B cell (primary cell): Measurements from ENCODE around the gene HIPK2. TPM values are rescaled to one million over a fixed set of nuclear protein-coding genes. Genes with fewer than 3 reads are reported as not detected.

Source experiments
- ATAC-seq: fragments of 200-7000 bp; cut with Tn5 transposase; one replicate; pipeline ENCODE4 v1.10.0; 2021; ENCODE audit warnings: low read depth, mild to moderate bottlenecking, moderate number of reproducible peaks, moderate library complexity
- CTCF ChIA-PET: fragments of 350-600 bp; sonication (Branson Sonifier 250); formaldehyde crosslinking; loops from one replicate; lab custom pipeline; 2021; ENCODE audit warnings: antibody characterized with exemption, inconsistent platforms; lab: Charles Lee
- POLR2A ChIA-PET: fragments of 350-600 bp; sonication (Branson Sonifier 250); formaldehyde crosslinking; loops from one replicate; lab custom pipeline; 2021; ENCODE audit warnings: antibody characterized with exemption; lab: Charles Lee
- DNase-seq: peaks from one replicate; pipeline ENCODE4 v3.0.0; 2013
- H2AFZ ChIP-seq: 2 replicates; pipeline ENCODE4 v1.6.1; 2012; ENCODE audit warnings: mild to moderate bottlenecking, low read depth, low read length; ENCODE audit not compliant: insufficient read depth, poor library complexity, severe bottlenecking
- H3K27ac ChIP-seq, 2 donors: 1 replicate in 1 of 2; 2 replicates in 1 of 2; pipeline ENCODE4 v1.5.1; 2012 to 2013; ENCODE audit warnings: low read length in 2 of 2, mild to moderate bottlenecking in 2 of 2, moderate library complexity in 1 of 2
- H3K27me3 ChIP-seq, 4 experiments: fragments of 200-600 bp in 1 of 4; sonication (generic) in 1 of 4; replicated peaks in 1 of 4; 1 replicate in 2 of 4; 2 replicates in 2 of 4; pipeline versions ENCODE4 v1.6.1 to v1.7.0; 2013 to 2016; ENCODE audit warnings: low read length in 3 of 4, mild to moderate bottlenecking in 2 of 4, mixed read lengths in 1 of 4, moderate library complexity in 1 of 4; ENCODE audit not compliant: insufficient read depth in 4 of 4, control insufficient read depth in 3 of 4; ENCODE audit errors: control extremely low read depth in 1 of 4
- H3K36me3 ChIP-seq, 2 experiments: replicated peaks in 1 of 2; 1 replicate in 1 of 2; 2 replicates in 1 of 2; pipeline versions ENCODE4 v1.6.1 to v1.7.1; 2013; ENCODE audit warnings: low read length in 1 of 2; ENCODE audit not compliant: insufficient read depth in 2 of 2, control insufficient read depth in 1 of 2; ENCODE audit errors: control extremely low read depth in 1 of 2, extremely low read depth in 1 of 2
- H3K4me1 ChIP-seq, 2 donors: fragments of 200-600 bp in 1 of 2; sonication (generic) in 1 of 2; 1 replicate in 1 of 2; 2 replicates in 1 of 2; pipeline versions ENCODE4 v1.5.1 to v1.6.1; 2013 to 2017; ENCODE audit warnings: low read length in 2 of 2; ENCODE audit not compliant: control insufficient read depth in 2 of 2, insufficient read depth in 2 of 2
- H3K4me2 ChIP-seq: replicated peaks from 2 replicates; pipeline ENCODE3; 2012; ENCODE audit warnings: mild to moderate bottlenecking, low read depth, low read length; ENCODE audit not compliant: poor library complexity, severe bottlenecking
- H3K4me3 ChIP-seq, 5 experiments: fragments of 200-600 bp in 1 of 5; sonication (generic) in 1 of 5; 1 replicate in 3 of 5; 2 replicates in 2 of 5; pipeline versions ENCODE4 v1.5.1 to v1.7.0; 2011 to 2016; ENCODE audit warnings: low read length in 4 of 5, mild to moderate bottlenecking in 4 of 5, low read depth in 2 of 5, control low read depth in 1 of 5, moderate library complexity in 1 of 5; ENCODE audit not compliant: insufficient read depth in 1 of 5; ENCODE audit errors: control extremely low read depth in 1 of 5, extremely low read depth in 1 of 5
- H3K79me2 ChIP-seq: fragments of 200-600 bp; sonication (generic); one replicate; pipeline ENCODE4 v1.6.0; 2016; ENCODE audit warnings: low read length; ENCODE audit not compliant: control insufficient read depth, insufficient read depth
- H3K9ac ChIP-seq: fragments of 200-600 bp; sonication (generic); 2 replicates; pipeline ENCODE4 v1.6.1; 2017; ENCODE audit warnings: mild to moderate bottlenecking, low read length, moderate library complexity
- H3K9me3 ChIP-seq, 3 donors: one replicate each; pipeline versions ENCODE4 v1.6.1 to v1.7.1; 2013; ENCODE audit warnings: low read length in 2 of 3; ENCODE audit not compliant: control insufficient read depth in 2 of 3, insufficient read depth in 1 of 3; ENCODE audit errors: control extremely low read depth in 1 of 3
- H4K20me1 ChIP-seq: 2 replicates; pipeline ENCODE4 v1.6.0; 2012; ENCODE audit warnings: mild to moderate bottlenecking, low read length; ENCODE audit not compliant: insufficient read depth, control insufficient read depth, poor library complexity, severe bottlenecking
- H3K27ac Mint-ChIP-seq: one replicate; pipeline ENCODE4 v1.8.0; 2021; ENCODE audit warnings: mixed read lengths
- H3K27me3 Mint-ChIP-seq: one replicate; pipeline ENCODE4 v1.8.0; 2021; ENCODE audit warnings: mixed read lengths
- H3K4me1 Mint-ChIP-seq: one replicate; pipeline ENCODE4 v1.8.0; 2021; ENCODE audit warnings: mixed read lengths
- H3K4me3 Mint-ChIP-seq: one replicate; pipeline ENCODE4 v1.8.0; 2021; ENCODE audit warnings: mixed read lengths
- H3K9me3 Mint-ChIP-seq: one replicate; pipeline ENCODE4 v1.8.0; 2022; ENCODE audit warnings: mixed read lengths; ENCODE audit not compliant: insufficient read depth
- CTCF ChIP-seq: fragments of 200-600 bp; IDR thresholded peaks from one replicate; pipeline ENCODE4 v1.8.0; 2022; ENCODE audit warnings: antibody characterized with exemption, mild to moderate bottlenecking
- EZH2 ChIP-seq: IDR thresholded peaks from 2 replicates; pipeline ENCODE4 v1.6.1; 2012; ENCODE audit warnings: borderline replicate concordance, low read depth, mild to moderate bottlenecking, moderate library complexity, low read length; ENCODE audit not compliant: insufficient read depth, poor library complexity, severe bottlenecking
- WGBS: methylation state at CpG from one replicate; pipeline ENCODE4 v1.1.5; 2013; ENCODE audit warnings: missing lambda C conversion rate; ENCODE audit not compliant: insufficient coverage; 5-methylcytosine and 5-hydroxymethylcytosine counted together
- intact Hi-C: fragments of 100-400 bp; cut with micrococcal nuclease; formaldehyde crosslinking; loops from one replicate; pipeline ENCODE4 v1.10.0; 2022
- polyA plus RNA-seq: library from polyadenylated mRNA; depleted of rRNA; stranded (reverse); fragments of >200 nt; gene quantifications from 2 replicates; pipeline ENCODE4 v1.2.3, GENCODE V29; 2012
- total RNA-seq, 2 donors: library from RNA; stranded (reverse); fragments of 120-200 nt in 1 of 2; gene quantifications; 1 replicate in 1 of 2; 2 replicates in 1 of 2; pipeline versions ENCODE4 v1.2.3 to v1.2.4, GENCODE V29; 2013 to 2022

The HIPK2 gene
- total and polyA plus RNA-seq, 2 donors (not counting 1 experiment from before 2014, with no cell fraction given), result 6.8 to 58.2 TPM

- no peaks in the 10 kb centered on the region for H3K9me3 Mint-ChIP-seq
- H3K36me3 ChIP-seq, result peaks cover 2 to 26% of the 10 kb centered on the region in 2 experiments
- no peak overlapping the region for H2AFZ ChIP-seq
- no peak for DNase-seq
- CTCF ChIA-PET, result interaction anchor here (2.0 kb wide), 1 partner anchor 9 kb away, joined by 7 read pairs; no protein-coding TSS in a partner anchor
- WGBS, result 94% methylated on average over 3 of the region's 3 CpGs
- no peaks in the 10 kb centered on the region for H3K79me2 ChIP-seq
- POLR2A ChIA-PET, result no interaction called here
- no peak overlapping the region for H3K9ac ChIP-seq
- no peaks in the 10 kb centered on the region for H3K27me3 Mint-ChIP-seq
- H3K4me1 ChIP-seq, result no peaks in the 10 kb centered on the region
- ATAC-seq, result no peak
- H3K27ac ChIP-seq, result no peak overlapping the region
- H4K20me1 ChIP-seq, result no peaks in the 10 kb centered on the region
- no peaks in the 10 kb centered on the region for H3K27me3 ChIP-seq
- no peaks in the 10 kb centered on the region for H3K9me3 ChIP-seq
- no peak overlapping the region for H3K4me3 ChIP-seq
- TF ChIP-seq CTCF (no peak), EZH2 (no peak)
- no peaks in the 10 kb centered on the region for H3K4me1 Mint-ChIP-seq
- intact Hi-C loops, result no loop called here
- H3K4me3 Mint-ChIP-seq, result no peak overlapping the region
- H3K27ac Mint-ChIP-seq, result no peak overlapping the region
- no peak overlapping the region for H3K4me2 ChIP-seq
These were observed 197.4 kb downstream of the HIPK2 start for GRCh38 chr7:139580435-139580834.

GRCh38 chr7:139576179-139576973, 201.4 kb downstream of the HIPK2 start:
- TF ChIP-seq EZH2, result no peak
- CTCF ChIA-PET, result no interaction called here
- Mint-ChIP-seq H3K27ac (no peak overlapping the region), H3K9me3 (no peaks in the 10 kb centered on the region), H3K27me3 (no peaks in the 10 kb centered on the region), H3K4me1 (no peaks in the 10 kb centered on the region), H3K4me3 (no peak overlapping the region)
- H3K27me3 ChIP-seq, result no peaks in the 10 kb centered on the region
- no peaks in the 10 kb centered on the region for H3K4me1 ChIP-seq
- H2AFZ ChIP-seq, result no peak overlapping the region
- ATAC-seq (no peak), DNase-seq (no peak)
- intact Hi-C loops, result no loop called here
- no peak overlapping the region for H3K27ac ChIP-seq
- 94% methylated on average over 11 of the region's 11 CpGs for WGBS
- H3K4me3 ChIP-seq, result no peak overlapping the region
- H3K9ac ChIP-seq, result no peak overlapping the region
- POLR2A ChIA-PET, result no interaction called here
- no peaks in the 10 kb centered on the region for H3K79me2 ChIP-seq
- H4K20me1 ChIP-seq, result no peaks in the 10 kb centered on the region
- no peak overlapping the region for H3K4me2 ChIP-seq
- H3K36me3 ChIP-seq, result peaks cover 0 to 18% of the 10 kb centered on the region in 2 experiments
- H3K9me3 ChIP-seq, result no peaks in the 10 kb centered on the region
